Measurements from ENCODE around the gene CDH4.

CDH4 gene

GRCh38 chr20:61256824-61257223 lies 4.8 kb downstream of the CDH4 start:
- H3K4me3 ChIP-seq (ENCODE audit: insufficient read depth, low read length, poor library complexity, severe bottlenecking) = no peak overlapping the region
- H3K79me2 ChIP-seq (ENCODE audit: insufficient read depth, low read length) = no peaks in the 10 kb centered on the region
- H3F3A ChIP-seq (ENCODE audit: insufficient read depth) = no peaks in the 10 kb centered on the region
- H3K27me3 ChIP-seq (ENCODE audit: low read length) = no peaks in the 10 kb centered on the region
- H4K20me1 ChIP-seq (ENCODE audit: low read depth, low read length) = no peaks in the 10 kb centered on the region
- H3K9me3 ChIP-seq (ENCODE audit: insufficient read depth, low read length) = no peaks in the 10 kb centered on the region
- TF ChIP-seq, protein P1, sequence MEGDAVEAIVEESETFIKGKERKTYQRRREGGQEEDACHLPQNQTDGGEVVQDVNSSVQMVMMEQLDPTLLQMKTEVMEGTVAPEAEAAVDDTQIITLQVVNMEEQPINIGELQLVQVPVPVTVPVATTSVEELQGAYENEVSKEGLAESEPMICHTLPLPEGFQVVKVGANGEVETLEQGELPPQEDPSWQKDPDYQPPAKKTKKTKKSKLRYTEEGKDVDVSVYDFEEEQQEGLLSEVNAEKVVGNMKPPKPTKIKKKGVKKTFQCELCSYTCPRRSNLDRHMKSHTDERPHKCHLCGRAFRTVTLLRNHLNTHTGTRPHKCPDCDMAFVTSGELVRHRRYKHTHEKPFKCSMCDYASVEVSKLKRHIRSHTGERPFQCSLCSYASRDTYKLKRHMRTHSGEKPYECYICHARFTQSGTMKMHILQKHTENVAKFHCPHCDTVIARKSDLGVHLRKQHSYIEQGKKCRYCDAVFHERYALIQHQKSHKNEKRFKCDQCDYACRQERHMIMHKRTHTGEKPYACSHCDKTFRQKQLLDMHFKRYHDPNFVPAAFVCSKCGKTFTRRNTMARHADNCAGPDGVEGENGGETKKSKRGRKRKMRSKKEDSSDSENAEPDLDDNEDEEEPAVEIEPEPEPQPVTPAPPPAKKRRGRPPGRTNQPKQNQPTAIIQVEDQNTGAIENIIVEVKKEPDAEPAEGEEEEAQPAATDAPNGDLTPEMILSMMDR (IDR thresholded peaks at IDR 0.05; ENCODE audit: insufficient read depth, low read length, poor library complexity, severe bottlenecking) = no peak
- no peak for TF ChIP-seq EZH2phosphoT487 (conservative IDR thresholded peaks at IDR 0.05; ENCODE audit: low read length)
- H3K27ac ChIP-seq (ENCODE audit: low read depth, low read length) = no peak overlapping the region
- no peaks in the 10 kb centered on the region for H3K36me3 ChIP-seq (ENCODE audit: low read length)
- no peak overlapping the region for H3K4me2 ChIP-seq (ENCODE audit: low read depth, low read length, poor library complexity, severe bottlenecking)
- H3K9ac ChIP-seq (ENCODE audit: low read length) = no peak overlapping the region
- no peaks in the 10 kb centered on the region for H3K9me2 ChIP-seq (replicated peaks; ENCODE audit: insufficient read depth, low read length)
- no peak overlapping the region for H2AFZ ChIP-seq (ENCODE audit: low read depth, low read length, severe bottlenecking)

DNA sequence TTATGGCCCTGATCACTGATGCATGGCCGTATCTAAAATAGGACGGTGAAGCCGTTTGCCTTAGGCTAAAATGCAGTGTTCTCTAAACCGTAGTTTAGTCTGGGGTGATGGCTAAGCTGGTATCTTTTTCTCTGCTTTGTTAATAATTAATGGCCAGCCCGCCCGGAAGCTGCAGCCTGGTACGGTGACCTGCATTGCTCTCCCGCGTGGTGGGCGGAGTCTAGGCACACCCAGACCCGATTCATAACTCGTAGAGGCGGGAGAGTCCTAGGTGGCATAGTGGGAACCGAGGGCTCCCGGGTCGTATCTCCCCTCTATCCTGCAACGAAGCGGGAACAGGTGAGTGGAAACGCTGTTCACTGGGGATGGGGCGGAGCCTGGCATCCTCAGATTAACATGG lies 5.5 kb downstream of the CDH4 start:
- H3K27me3 ChIP-seq (ENCODE audit: low read length) = no peaks in the 10 kb centered on the region
- H3K9me3 ChIP-seq (ENCODE audit: insufficient read depth, low read length) = no peaks in the 10 kb centered on the region
- H2AFZ ChIP-seq (ENCODE audit: low read depth, low read length, severe bottlenecking) = no peak overlapping the region
- H3K9me2 ChIP-seq (replicated peaks; ENCODE audit: insufficient read depth, low read length) = no peaks in the 10 kb centered on the region
- H3F3A ChIP-seq (ENCODE audit: insufficient read depth) = no peaks in the 10 kb centered on the region
- H3K36me3 ChIP-seq (ENCODE audit: low read length) = no peaks in the 10 kb centered on the region
- H4K20me1 ChIP-seq (ENCODE audit: low read depth, low read length) = no peaks in the 10 kb centered on the region
- no peaks in the 10 kb centered on the region for H3K79me2 ChIP-seq (ENCODE audit: insufficient read depth, low read length)
- no peak overlapping the region for H3K4me3 ChIP-seq (ENCODE audit: insufficient read depth, low read length, poor library complexity, severe bottlenecking)
- H3K9ac ChIP-seq (ENCODE audit: low read length) = no peak overlapping the region
- H3K4me2 ChIP-seq (ENCODE audit: low read depth, low read length, poor library complexity, severe bottlenecking) = no peak overlapping the region
- TF ChIP-seq, protein P1 (IDR thresholded peaks at IDR 0.05; ENCODE audit: insufficient read depth, low read length, poor library complexity, severe bottlenecking) = no peak
- no peak for TF ChIP-seq EZH2phosphoT487 (conservative IDR thresholded peaks at IDR 0.05; ENCODE audit: low read length)
- no peak overlapping the region for H3K27ac ChIP-seq (ENCODE audit: low read depth, low read length)

GRCh38 chr20:61259741-61260140 lies 7.7 kb downstream of the CDH4 start:
- no peak overlapping the region for H3K4me2 ChIP-seq (ENCODE audit: low read depth, low read length, poor library complexity, severe bottlenecking)
- no peak overlapping the region for H3K4me3 ChIP-seq (ENCODE audit: insufficient read depth, low read length, poor library complexity, severe bottlenecking)
- H3F3A ChIP-seq (ENCODE audit: insufficient read depth) = no peaks in the 10 kb centered on the region
- no peaks in the 10 kb centered on the region for H3K9me2 ChIP-seq (replicated peaks; ENCODE audit: insufficient read depth, low read length)
- H4K20me1 ChIP-seq (ENCODE audit: low read depth, low read length) = no peaks in the 10 kb centered on the region
- H3K9ac ChIP-seq (ENCODE audit: low read length) = no peak overlapping the region
- no peaks in the 10 kb centered on the region for H3K79me2 ChIP-seq (ENCODE audit: insufficient read depth, low read length)
- H3K27me3 ChIP-seq (ENCODE audit: low read length) = no peaks in the 10 kb centered on the region
- H3K27ac ChIP-seq (ENCODE audit: low read depth, low read length) = no peak overlapping the region
- TF ChIP-seq, protein P1 (IDR thresholded peaks at IDR 0.05; ENCODE audit: insufficient read depth, low read length, poor library complexity, severe bottlenecking) = no peak
- no peak for TF ChIP-seq EZH2phosphoT487 (conservative IDR thresholded peaks at IDR 0.05; ENCODE audit: low read length)
- H3K36me3 ChIP-seq (ENCODE audit: low read length) = no peaks in the 10 kb centered on the region
- no peaks in the 10 kb centered on the region for H3K9me3 ChIP-seq (ENCODE audit: insufficient read depth, low read length)
- no peak overlapping the region for H2AFZ ChIP-seq (ENCODE audit: low read depth, low read length, severe bottlenecking)
